ENCODE results near the gene ATF7IP2. TPM values are rescaled to one million over a fixed set of nuclear protein-coding genes. Genes with fewer than 3 reads are reported as not detected.
"Not testable (repeated sequence)": the region's sequence is repeated elsewhere in the genome, so short reads cannot be mapped to it uniquely, and the experiment has no call there.

The ATF7IP2 gene
- total RNA-seq, 1 donor from 2014 or later: 16.0 TPM

DNA sequence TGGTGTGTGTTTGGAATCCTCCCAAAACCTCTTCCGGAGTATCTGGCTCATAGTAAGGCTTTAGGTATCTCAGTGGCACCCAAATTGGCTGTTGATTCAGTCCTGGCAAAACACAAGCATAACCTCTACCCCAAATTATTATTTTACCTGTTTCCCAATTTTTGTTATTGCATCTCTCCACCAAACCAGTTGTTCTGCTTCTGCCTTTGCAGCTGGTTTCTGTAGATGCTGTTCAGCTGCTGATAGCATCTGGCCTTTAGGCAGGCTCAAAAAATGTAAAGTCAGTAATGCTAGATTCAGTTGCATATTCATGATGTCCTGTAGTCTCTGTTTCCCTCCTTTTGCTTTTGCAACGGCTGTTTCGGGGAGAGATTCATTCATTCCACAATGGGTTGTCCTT lies 33.8 kb downstream of the ATF7IP2 start:
- no peaks in the 10 kb centered on the region for H3K4me1 ChIP-seq
- intact Hi-C loops (cut with DNase I): no loop called here
- TF ChIP-seq, protein P1, sequence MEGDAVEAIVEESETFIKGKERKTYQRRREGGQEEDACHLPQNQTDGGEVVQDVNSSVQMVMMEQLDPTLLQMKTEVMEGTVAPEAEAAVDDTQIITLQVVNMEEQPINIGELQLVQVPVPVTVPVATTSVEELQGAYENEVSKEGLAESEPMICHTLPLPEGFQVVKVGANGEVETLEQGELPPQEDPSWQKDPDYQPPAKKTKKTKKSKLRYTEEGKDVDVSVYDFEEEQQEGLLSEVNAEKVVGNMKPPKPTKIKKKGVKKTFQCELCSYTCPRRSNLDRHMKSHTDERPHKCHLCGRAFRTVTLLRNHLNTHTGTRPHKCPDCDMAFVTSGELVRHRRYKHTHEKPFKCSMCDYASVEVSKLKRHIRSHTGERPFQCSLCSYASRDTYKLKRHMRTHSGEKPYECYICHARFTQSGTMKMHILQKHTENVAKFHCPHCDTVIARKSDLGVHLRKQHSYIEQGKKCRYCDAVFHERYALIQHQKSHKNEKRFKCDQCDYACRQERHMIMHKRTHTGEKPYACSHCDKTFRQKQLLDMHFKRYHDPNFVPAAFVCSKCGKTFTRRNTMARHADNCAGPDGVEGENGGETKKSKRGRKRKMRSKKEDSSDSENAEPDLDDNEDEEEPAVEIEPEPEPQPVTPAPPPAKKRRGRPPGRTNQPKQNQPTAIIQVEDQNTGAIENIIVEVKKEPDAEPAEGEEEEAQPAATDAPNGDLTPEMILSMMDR (IDR thresholded peaks at IDR 0.05): no peak

DNA sequence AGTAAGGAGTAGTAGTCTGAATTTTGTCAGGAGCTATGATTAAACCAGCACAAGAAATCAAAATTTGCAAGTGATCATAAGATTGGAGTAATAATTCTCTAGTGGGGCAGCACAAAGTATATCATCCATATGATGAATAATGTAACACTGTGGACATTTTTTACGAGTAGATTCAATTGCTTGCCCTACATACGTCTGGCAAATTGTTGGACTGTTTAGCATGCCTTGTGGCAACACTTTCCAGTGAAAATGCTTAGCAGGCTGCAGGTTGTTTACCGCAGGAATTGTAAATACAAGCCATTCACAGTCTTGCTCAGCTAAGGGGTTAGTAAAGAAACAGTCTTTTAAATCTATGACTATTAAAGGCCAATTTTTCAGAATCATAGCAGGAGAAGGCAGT lies 35.7 kb downstream of the ATF7IP2 start:
- DNase-seq: no peak
- Histone ChIP-seq H3K9me3 (peaks cover 21% of the 10 kb centered on the region), H3K27me3 (ENCODE audit: low read depth) (no peaks in the 10 kb centered on the region), H3K4me1 (no peaks in the 10 kb centered on the region), H3K36me3 (no peaks in the 10 kb centered on the region), H3K27ac (no peak overlapping the region), H3K4me3 (no peak overlapping the region)
- TF ChIP-seq, protein P1 (IDR thresholded peaks at IDR 0.05): no peak
- ATAC-seq: no peak
- intact Hi-C loops (cut with DNase I): no loop called here

More for the DNA sequence above, 33.8 kb downstream of the ATF7IP2 start:
- no peak for ATAC-seq
- H3K36me3 ChIP-seq: no peaks in the 10 kb centered on the region
- H3K4me3 ChIP-seq: no peak overlapping the region
- DNase-seq: no peak
- peaks cover 29% of the 10 kb centered on the region for H3K9me3 ChIP-seq
- H3K27ac ChIP-seq: no peak overlapping the region
- no peaks in the 10 kb centered on the region for H3K27me3 ChIP-seq (ENCODE audit: low read depth)

DNA sequence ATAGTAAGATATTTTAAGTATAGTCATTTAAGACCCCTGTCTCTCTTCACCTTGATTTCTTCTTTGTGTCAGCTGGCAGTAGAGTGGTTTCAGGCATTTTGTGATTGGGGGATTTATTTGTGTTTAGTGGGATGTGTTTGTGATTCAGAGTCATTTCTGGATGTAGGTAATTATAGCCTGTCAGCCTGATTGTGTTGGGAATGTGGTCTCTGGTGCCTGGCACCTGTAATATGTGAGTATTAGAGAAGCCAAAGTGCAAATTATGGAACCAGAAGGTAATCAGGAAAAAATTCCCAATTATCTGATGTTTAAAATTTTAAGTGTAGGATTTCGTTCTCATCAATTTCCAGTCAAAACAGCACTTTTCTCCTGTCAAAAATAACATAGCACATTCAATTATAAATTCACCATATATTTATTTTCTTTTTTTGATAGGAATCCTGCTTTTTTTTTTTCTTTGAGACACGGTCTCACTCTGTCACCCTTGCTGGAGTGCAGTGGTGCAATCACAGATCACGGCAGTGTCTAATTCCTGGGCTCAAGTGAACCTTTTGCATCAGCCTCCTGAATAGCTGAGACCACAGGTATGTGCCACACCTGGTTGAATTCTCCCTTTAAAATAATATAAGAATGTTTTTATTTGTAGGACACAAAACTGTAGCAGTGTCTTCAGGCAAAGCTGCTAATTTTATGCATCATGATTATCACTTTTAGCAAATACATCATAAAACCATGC lies 42.7 kb downstream of the ATF7IP2 start:
- no peaks in the 10 kb centered on the region for H3K4me1 ChIP-seq
- TF ChIP-seq, protein P1 (IDR thresholded peaks at IDR 0.05): no peak
- H3K9me3 ChIP-seq: no peaks in the 10 kb centered on the region
- no peak overlapping the region for H3K4me3 ChIP-seq
- intact Hi-C loops (cut with DNase I): no loop called here
- H3K27me3 ChIP-seq (ENCODE audit: low read depth): no peaks in the 10 kb centered on the region
- peaks cover 16% of the 10 kb centered on the region for H3K36me3 ChIP-seq
- DNase-seq (no peak), ATAC-seq (no peak)
- no peak overlapping the region for H3K27ac ChIP-seq

DNA sequence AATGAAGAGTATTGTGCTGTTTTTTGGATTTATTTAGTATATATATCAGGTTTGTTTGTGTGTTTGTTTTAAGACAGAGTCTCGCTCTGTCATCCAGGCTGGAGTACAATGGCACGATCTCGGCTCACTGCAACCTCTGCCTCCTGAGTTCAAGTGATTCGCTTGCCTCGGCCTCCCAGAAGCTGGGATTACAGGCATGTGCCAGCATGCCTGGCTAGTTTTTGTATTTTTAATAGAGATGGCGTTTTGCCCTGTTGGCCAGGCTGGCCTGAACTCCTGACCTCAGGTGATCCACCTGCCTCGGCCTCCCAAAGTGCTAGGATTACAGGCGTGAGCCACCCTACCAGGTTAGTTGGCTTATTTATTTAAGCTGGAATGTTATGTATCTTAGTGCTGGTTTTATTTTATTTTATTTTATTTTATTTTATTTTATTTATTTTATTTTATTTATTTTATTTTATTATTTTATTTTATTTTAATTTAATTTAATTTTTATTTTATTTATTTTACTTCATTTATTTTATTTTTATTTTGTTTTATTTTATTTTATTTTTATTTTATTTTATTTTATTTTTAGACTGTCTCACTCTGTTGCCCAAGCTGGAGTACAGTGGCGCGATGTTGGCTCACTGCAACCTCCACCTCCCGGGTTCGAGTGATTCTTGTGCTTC lies 43.6 kb downstream of the ATF7IP2 start:
- intact Hi-C loops (cut with DNase I); H3K27ac ChIP-seq; H3K4me3 ChIP-seq; H3K9me3 ChIP-seq; H3K4me1 ChIP-seq; DNase-seq; H3K27me3 ChIP-seq (ENCODE audit: low read depth); ATAC-seq: not testable (repeated sequence)
- H3K36me3 ChIP-seq: peaks cover 18% of the 10 kb centered on the region

DNA sequence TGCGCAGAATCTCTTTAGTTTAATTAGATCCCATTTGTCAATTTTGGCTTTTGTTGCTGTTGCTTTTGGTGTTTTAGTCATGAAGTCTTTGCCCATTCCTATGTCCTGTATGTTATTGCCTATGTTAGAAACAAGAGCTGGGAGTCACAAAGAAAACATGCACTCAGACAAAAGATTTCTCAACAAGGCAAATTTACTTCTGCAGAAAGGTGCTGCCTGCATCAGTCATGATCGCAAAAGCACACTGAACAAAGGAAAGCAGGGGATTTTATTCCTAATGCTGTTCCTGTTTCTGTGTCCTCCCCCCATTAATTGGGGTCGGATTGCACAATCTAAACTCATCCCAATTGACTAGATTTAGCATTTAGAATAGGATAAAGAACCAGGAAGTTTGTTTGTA lies 55.9 kb downstream of the ATF7IP2 start:
- no peak for ATAC-seq
- intact Hi-C loops (cut with DNase I): no loop called here

More for the DNA sequence above, 55.9 kb downstream of the ATF7IP2 start:
- H3K4me3 ChIP-seq: no peak overlapping the region
- peaks cover 48% of the 10 kb centered on the region for H3K9me3 ChIP-seq
- no peaks in the 10 kb centered on the region for H3K4me1 ChIP-seq
- no peak overlapping the region for H3K27ac ChIP-seq
- H3K27me3 ChIP-seq (ENCODE audit: low read depth): no peaks in the 10 kb centered on the region
- H3K36me3 ChIP-seq: peaks cover 13% of the 10 kb centered on the region
- no peak for DNase-seq
- TF ChIP-seq, protein P1 (IDR thresholded peaks at IDR 0.05): no peak
